Tibial nerve (tissue), 4 donors: ENCODE measurements around the gene RASSF1. TPM values are rescaled to one million over a fixed set of nuclear protein-coding genes. Genes with fewer than 3 reads are reported as not detected.

Source experiments
- DNase-seq, 2 donors: peaks; one replicate each; pipeline ENCODE4 v3.0.0-alpha.2; 2019; ENCODE audit warnings: low spot score in 2 of 2
- H3K27ac ChIP-seq, 4 donors: fragments of 200-600 bp; sonication (generic) in 3 of 4; one replicate each; pipeline ENCODE4 v1.5.1; 2017 to 2019; ENCODE audit warnings: mild to moderate bottlenecking in 1 of 4
- H3K27me3 ChIP-seq, 2 donors: fragments of 200-600 bp; sonication (generic) in 1 of 2; one replicate each; pipeline versions ENCODE4 v1.5.1 to v1.6.0; 2017 to 2019
- H3K36me3 ChIP-seq, 3 donors: fragments of 200-600 bp; sonication (generic); one replicate each; pipeline ENCODE4 v1.5.1; 2018 to 2019
- H3K4me1 ChIP-seq, 4 donors: fragments of 200-600 bp; sonication (generic) in 3 of 4; one replicate each; pipeline ENCODE4 v1.5.1; 2017 to 2019
- H3K4me3 ChIP-seq, 4 donors: fragments of 200-600 bp; sonication (generic) in 3 of 4; one replicate each; pipeline ENCODE4 v1.5.1; 2017 to 2019; ENCODE audit warnings: mild to moderate bottlenecking in 1 of 4, moderate library complexity in 1 of 4
- H3K9me3 ChIP-seq, 4 donors: fragments of 200-600 bp; sonication (generic) in 3 of 4; one replicate each; pipeline ENCODE4 v1.5.1; 2017 to 2019
- CTCF ChIP-seq, 5 experiments: fragments of 200-600 bp in 3 of 5; fragments of 450-650 bp in 2 of 5; sonication (generic) in 3 of 5; IDR thresholded peaks; one replicate each; pipeline ENCODE4 v1.5.1; 2016 to 2019; ENCODE audit warnings: antibody characterized with exemption in 5 of 5, mild to moderate bottlenecking in 3 of 5, moderate library complexity in 2 of 5
- EP300 ChIP-seq, 2 donors: sonication (generic); formaldehyde crosslinking; IDR thresholded peaks; one replicate each; pipeline ENCODE4 v1.6.1; 2017; ENCODE audit warnings: antibody characterized with exemption in 2 of 2, mild to moderate bottlenecking in 1 of 2
- POLR2A ChIP-seq, 2 donors: fragments of 450-650 bp; IDR thresholded peaks; one replicate each; pipeline ENCODE4 v1.6.1; 2017; ENCODE audit warnings: antibody characterized with exemption in 2 of 2, mild to moderate bottlenecking in 2 of 2, moderate library complexity in 2 of 2
- WGBS, 2 donors: methylation state at CpG; one replicate each; pipeline ENCODE4 v1.1.5; 2018; 5-methylcytosine and 5-hydroxymethylcytosine counted together
- total RNA-seq, 4 donors: library from RNA; depleted of rRNA; stranded (reverse); fragments of >200 nt; gene quantifications; one replicate each; pipeline ENCODE4 v1.1.0, GENCODE V29; 2016

Gene RASSF1
- total RNA-seq, 4 donors from 2014 or later, result 77.4 to 99.0 (median 82.6) TPM

DNA sequence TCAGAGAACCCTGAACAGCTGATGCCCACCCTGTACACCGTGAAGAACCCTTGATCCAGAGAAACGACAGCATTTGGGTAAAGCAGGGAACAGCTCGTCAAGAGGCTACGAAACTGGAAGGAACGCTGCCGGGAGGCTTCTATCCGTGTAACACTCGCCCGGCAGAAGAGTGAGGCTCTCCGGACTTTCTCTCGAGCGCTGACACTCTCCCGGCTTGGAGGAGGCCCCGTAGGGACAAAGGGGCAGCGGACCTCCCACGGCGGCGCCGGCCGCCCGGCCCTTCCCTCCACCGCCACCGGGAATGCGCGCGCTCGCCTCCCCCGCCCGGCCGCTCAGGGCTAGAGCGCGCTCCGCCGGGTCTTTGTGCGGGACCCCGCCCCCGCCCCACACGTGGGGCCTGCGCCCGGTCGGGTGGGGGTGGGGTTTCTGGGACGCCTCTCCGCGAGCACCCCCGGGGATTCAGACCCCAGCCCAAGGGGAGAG lies 19.7 kb downstream of the RASSF1 start:
- 0% methylated on average over 4 to 5 of the region's 45 CpGs for WGBS, 2 donors
- Histone ChIP-seq H3K36me3 (peaks cover 0 to 50% (median 0%) of the 10 kb centered on the region in 3 donors), H3K4me3 (peak overlapping the region; percentile 63 to 79 (median 66)), H3K9me3 (no peaks in the 10 kb centered on the region), H3K4me1 (peaks cover 0 to 87% (median 52%) of the 10 kb centered on the region in 4 donors), H3K27me3 (no peaks in the 10 kb centered on the region), H3K27ac (peak overlapping the region; percentile 72 to 99 (median 92))
- TF ChIP-seq POLR2A (IDR thresholded peaks at IDR 0.05), result no peak
- TF ChIP-seq CTCF (IDR thresholded peaks at IDR 0.05), result no peak
- TF ChIP-seq EP300 (IDR thresholded peaks at IDR 0.05), result no peak
- DNase-seq, result peak; percentile 63 to 66

GRCh38 chr3:50319894-50320625 lies 20.6 kb downstream of the RASSF1 start:
- DNase-seq, result no peak
- Histone ChIP-seq H3K27me3 (no peaks in the 10 kb centered on the region), H3K4me1 (peaks cover 0 to 79% (median 52%) of the 10 kb centered on the region in 4 donors), H3K9me3 (no peaks in the 10 kb centered on the region), H3K36me3 (peaks cover 0 to 50% (median 0%) of the 10 kb centered on the region in 3 donors), H3K27ac (peak overlapping the region; percentile 72 to 99 (median 92)), H3K4me3 (peak overlapping the region; percentile 63 to 79 (median 66))
- 63 to 72% methylated on average over 22 to 28 of the region's 29 CpGs for WGBS, 2 donors
- no peak for TF ChIP-seq CTCF (IDR thresholded peaks at IDR 0.05)
- no peak for TF ChIP-seq EP300 (IDR thresholded peaks at IDR 0.05)
- TF ChIP-seq POLR2A (IDR thresholded peaks at IDR 0.05), result no peak

- WGBS, 2 donors, result 85 to 86% methylated on average over 16 of the region's 16 CpGs
- peak overlapping the region in 2 of 4 donors; percentile 93 to 99 for H3K27ac ChIP-seq
- peak overlapping the region in 1 of 4 donors; percentile 67 for H3K4me3 ChIP-seq
These were observed 21.3 kb downstream of the RASSF1 start for GRCh38 chr3:50319181-50319893.

GRCh38 chr3:50318615-50319014 lies 22.0 kb downstream of the RASSF1 start:
- Histone ChIP-seq H3K4me1 (peaks cover 0 to 64% (median 46%) of the 10 kb centered on the region in 4 donors), H3K4me3 (peak overlapping the region in 1 of 4 donors; percentile 67), H3K36me3 (peaks cover 0 to 56% (median 0%) of the 10 kb centered on the region in 3 donors), H3K27ac (peak overlapping the region in 1 of 4 donors; percentile 99), H3K9me3 (no peaks in the 10 kb centered on the region), H3K27me3 (no peaks in the 10 kb centered on the region)
- WGBS, 2 donors, result 80 to 81% methylated on average over 8 to 10 of the region's 10 CpGs
- no peak for DNase-seq
- no peak for TF ChIP-seq CTCF (IDR thresholded peaks at IDR 0.05)
- TF ChIP-seq EP300 (IDR thresholded peaks at IDR 0.05), result no peak
- TF ChIP-seq POLR2A (IDR thresholded peaks at IDR 0.05), result no peak

More at GRCh38 chr3:50319181-50319893, 21.3 kb downstream of the RASSF1 start:
- H3K36me3 ChIP-seq, result peaks cover 0 to 55% (median 0%) of the 10 kb centered on the region in 3 donors
- H3K9me3 ChIP-seq, result no peaks in the 10 kb centered on the region
- TF ChIP-seq EP300 (IDR thresholded peaks at IDR 0.05) (no peak), POLR2A (IDR thresholded peaks at IDR 0.05) (no peak), CTCF (IDR thresholded peaks at IDR 0.05) (no peak)
- H3K27me3 ChIP-seq, result no peaks in the 10 kb centered on the region
- DNase-seq, result no peak
- peaks cover 0 to 71% (median 49%) of the 10 kb centered on the region in 4 donors for H3K4me1 ChIP-seq
